Stimulated activated CD4-positive, alpha-beta T cell treated with anti-CD3 and anti-CD28 coated beads, Interleukin-1b, Interleukin-23, amount 100 ng/mL, for 4 hours (primary cell): Measurements from ENCODE around the gene PAQR6.

Source experiments
- DNase-seq, 2 donors: peaks; one replicate each; pipeline ENCODE4 v3.0.0-alpha.2; 2020; ENCODE audit warnings: low read depth in 2 of 2

PAQR6 gene

DNA sequence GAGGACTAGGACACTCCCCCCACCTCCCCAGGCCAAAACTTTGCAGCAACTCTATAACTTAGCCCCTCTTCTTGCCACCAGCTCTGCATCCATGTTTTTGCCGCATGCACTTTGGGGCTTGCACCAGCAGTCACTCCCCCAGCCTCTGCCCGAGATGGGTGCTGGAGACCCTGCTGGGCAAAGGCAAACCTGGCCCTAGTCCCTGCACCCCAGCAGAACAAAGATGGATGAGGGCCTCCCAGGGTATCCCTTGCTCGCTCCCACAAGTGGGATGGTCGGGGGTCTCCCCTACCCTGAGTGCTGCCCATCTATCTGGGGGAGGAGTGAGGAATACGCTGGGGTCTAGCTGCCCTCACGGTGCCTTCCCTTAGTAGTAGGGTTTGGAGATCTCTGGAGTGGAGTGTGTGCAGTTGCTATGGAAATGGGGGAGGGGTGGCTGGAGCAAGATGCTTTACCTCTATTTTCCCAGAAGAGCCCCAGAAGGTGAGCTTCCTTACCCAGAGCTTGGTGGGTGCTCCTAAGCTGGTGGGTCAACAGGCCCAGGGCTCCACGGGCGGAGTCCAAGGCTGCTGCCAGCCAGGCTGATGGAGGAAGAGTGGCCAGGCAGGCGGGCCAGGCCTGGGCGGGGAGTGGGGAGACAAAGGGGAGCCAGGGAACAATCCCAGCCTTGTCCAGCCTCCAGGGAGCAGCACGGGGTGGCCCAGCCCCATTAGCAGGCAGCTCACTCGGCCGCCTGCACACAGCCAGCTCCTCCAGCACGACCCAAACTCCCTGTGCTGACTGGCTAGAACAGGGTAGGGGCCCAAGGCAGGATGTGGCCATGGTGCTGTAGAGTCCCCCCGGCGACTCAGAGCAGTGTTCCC, at the start of gene PAQR6:
TSS of gene PAQR6 (minus strand) at position 597 of the 863 bp plus-strand sequence. CDS start 1,325 bp downstream, outside the sequence.
- DNase-seq: no peak

- DNase-seq: peak in 1 of 2 donors; percentile 27
Measured at GRCh38 chr1:156295391-156295947, 47.6 kb upstream of the PAQR6 start, which contains the start of gene GLMP. GLMP (minus strand) TSS chr1:156295679; CDS start chr1:156295645, 34 bp downstream.

- DNase-seq: no peak
Measured at GRCh38 chr1:156293895-156294294, 46.0 kb upstream of the PAQR6 start.

GRCh38 chr1:156293098-156293434, 45.2 kb upstream of the PAQR6 start:
- no peak for DNase-seq

DNA sequence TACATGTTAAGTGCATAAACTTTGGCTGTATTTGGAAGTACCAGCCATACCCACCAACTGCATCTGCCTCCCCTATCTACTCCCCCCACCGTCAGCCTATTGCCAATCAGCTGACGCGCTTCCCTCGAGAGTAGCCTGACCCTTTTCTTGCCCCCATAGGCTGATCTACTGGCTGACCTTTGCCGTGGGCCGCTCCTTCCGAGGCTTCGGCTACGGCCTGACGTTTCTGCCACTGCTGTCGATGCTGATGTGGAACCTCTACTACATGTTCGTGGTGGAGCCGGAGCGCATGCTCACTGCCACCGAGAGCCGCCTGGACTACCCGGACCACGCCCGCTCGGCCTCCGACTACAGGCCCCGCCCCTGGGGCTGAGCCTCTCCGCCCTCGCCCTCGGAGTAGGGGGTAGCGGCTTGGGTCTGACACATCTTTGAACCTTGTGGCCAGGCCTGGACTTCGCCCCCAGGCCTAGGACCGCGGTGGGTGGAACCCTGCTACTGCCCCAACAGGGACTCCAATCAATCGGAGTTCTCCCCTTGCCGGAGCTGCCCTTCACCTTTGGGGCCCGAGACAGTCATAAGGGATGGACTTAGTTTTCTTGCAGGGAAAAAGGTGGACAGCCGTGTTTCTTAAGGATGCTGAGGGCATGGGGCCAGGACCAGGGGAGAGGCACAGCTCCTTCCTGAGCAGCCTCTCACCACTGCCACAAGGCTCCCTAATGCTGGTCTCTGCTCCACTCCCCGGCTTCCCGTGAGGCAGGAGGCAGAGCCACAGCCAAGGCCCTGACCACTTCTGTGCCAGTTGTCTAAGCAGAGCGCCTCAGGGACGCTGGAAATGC, 43.6 kb upstream of the PAQR6 start:
- DNase-seq: no peak

- DNase-seq: no peak
Measured at GRCh38 chr1:156289857-156290256, 42.0 kb upstream of the PAQR6 start.

GRCh38 chr1:156286061-156286460, 38.2 kb upstream of the PAQR6 start:
- DNase-seq: no peak

- DNase-seq: no peak
Measured at GRCh38 chr1:156285437-156285836, 37.6 kb upstream of the PAQR6 start.

GRCh38 chr1:156284757-156285156, 36.9 kb upstream of the PAQR6 start:
- DNase-seq: no peak

DNA sequence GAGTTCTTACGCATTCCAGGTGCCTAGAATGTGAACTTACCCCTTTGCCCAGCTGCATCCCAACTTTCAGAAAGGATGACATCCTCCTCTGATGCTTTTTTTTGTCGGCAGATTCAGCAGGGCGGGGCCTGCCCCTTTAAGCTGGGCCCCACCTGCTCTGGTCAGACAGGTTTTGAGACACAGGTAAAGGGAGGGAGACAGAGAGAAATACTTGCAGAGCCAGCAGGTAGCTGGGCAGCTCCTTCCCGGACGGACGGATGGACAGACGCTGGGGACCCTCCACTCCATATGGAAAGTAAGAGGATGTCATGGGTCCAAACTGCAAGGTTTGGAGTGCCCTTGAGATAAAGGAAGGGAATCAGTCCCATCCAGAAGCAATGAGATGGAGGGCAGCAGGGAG, 36.3 kb upstream of the PAQR6 start, which contains the start of gene TMEM79:
TSS of gene TMEM79 (plus strand) at position 214 of the 400 bp plus-strand sequence. CDS start 902 bp downstream, outside the sequence.
- DNase-seq: no peak

- no peak for DNase-seq
Measured at GRCh38 chr1:156283521-156283920, 35.7 kb upstream of the PAQR6 start.

- peak; percentile 89 to 92 for DNase-seq
Measured at GRCh38 chr1:156282479-156283222, 34.8 kb upstream of the PAQR6 start, which contains the start of gene SMG5. SMG5 (minus strand) TSS chr1:156282825; CDS start chr1:156282680, 145 bp downstream.

- no peak for DNase-seq
Measured at GRCh38 chr1:156281693-156282478, 34.0 kb upstream of the PAQR6 start.

DNA sequence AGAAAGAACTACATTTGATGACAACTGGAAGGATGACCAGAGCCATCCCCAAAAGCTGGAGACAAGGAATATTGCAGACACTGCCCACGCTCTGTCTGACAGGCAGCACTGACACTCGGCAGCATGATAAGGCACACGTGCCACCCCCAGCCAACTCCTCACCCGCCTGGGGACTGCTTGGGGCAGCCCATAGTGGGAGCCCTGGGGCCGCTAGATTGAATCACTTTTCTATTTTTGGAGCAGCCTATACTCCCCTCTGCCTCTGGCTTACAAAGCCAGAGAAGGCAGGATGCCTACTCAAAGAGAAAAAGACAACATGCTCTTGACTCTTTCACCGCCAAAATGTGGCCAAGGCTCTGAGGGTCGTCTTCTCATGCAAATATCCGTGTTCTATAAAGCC, 33.4 kb upstream of the PAQR6 start:
- peak in 1 of 2 donors; percentile 34 for DNase-seq

DNA sequence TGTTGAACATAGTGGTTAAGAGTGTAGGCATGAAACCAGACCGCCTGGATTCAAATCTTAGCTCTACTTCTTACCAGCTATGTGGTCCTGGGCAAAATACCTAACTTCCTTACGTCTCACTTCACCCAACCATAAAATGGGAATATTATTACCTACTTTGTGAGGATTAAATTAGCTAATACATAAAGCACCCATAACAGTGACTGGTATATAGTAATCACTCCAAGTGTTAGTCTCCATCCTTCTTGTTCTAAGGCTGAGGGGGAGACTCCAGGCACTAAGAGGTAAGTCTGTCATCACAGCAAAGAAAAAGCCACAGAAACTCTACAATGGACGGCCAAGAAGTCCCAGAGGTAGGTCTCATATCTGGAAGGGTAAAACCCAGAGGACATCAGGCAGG, 32.0 kb upstream of the PAQR6 start:
- DNase-seq: no peak

DNA sequence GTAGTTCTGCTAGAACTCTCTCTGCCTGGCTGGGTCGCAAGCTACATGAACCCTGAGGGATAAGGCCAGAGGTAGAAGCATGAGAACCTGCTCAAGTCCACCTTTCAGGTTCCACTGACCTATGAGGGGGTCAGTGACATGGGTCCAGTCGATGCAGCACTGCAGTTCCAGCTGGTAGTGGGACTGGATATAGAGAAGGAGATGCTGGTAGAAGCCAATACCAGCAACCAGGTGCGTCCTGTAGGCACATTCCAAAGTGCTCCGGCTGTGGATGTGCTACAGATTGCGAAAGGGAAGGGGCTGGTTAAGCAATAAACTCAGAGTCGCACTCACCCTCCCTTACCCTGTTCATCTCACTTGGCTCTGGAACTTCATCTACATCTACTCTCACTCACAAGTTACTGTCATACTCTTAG, 29.1 kb upstream of the PAQR6 start:
- no peak for DNase-seq

- DNase-seq: no peak
Measured at GRCh38 chr1:156276532-156276931, 28.7 kb upstream of the PAQR6 start.

- no peak for DNase-seq
Measured at GRCh38 chr1:156270314-156270713, 22.5 kb upstream of the PAQR6 start.

GRCh38 chr1:156268336-156268735, 20.5 kb upstream of the PAQR6 start:
- no peak for DNase-seq

DNA sequence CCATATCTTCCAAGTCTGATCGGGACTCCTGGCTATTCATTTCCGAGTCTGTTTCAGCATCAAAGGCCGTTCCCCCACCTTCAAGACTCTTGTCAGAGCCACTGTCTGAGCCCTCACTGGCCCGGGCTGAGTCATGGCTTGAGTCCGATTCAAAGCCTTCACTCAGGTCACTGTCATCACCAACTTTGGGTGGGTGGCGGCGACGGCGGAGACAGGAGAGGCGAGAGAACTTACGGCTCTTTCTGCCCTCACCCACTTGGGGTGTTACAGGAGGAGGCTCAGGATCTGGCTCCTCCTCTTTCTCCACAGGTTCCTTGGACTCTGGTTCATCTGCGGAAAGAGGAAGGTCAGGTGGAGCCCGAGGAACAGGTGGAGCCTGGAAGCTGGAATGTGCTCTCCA, 18.2 kb upstream of the PAQR6 start:
- no peak for DNase-seq

DNA sequence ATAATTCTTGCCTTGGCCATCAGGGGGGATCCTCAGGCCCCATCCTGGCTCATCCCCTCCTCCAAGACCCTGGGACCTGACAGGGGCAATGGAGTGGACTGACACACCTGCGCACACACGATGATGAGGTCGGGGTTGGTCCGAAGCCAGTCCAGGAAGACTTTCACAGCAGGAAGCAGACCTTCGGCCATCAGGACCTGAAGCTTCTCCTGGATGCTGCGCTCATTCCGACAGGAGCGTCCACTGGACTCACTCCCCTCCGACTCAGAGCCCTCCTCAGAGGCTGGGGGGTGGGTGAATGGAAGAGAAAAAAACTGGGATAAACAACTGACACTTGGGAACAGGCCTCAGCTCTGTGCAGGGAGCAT, 15.4 kb upstream of the PAQR6 start:
- no peak for DNase-seq
